ENCODE results near the gene KCTD1. TPM values are rescaled to one million over a fixed set of nuclear protein-coding genes. Genes with fewer than 3 reads are reported as not detected.
A peak's percentile ranks its signal among the peaks of the same experiment; 100 is the strongest.

KCTD1 gene
- polyA plus RNA-seq, 6 donors from 2014 or later = not detected

DNA sequence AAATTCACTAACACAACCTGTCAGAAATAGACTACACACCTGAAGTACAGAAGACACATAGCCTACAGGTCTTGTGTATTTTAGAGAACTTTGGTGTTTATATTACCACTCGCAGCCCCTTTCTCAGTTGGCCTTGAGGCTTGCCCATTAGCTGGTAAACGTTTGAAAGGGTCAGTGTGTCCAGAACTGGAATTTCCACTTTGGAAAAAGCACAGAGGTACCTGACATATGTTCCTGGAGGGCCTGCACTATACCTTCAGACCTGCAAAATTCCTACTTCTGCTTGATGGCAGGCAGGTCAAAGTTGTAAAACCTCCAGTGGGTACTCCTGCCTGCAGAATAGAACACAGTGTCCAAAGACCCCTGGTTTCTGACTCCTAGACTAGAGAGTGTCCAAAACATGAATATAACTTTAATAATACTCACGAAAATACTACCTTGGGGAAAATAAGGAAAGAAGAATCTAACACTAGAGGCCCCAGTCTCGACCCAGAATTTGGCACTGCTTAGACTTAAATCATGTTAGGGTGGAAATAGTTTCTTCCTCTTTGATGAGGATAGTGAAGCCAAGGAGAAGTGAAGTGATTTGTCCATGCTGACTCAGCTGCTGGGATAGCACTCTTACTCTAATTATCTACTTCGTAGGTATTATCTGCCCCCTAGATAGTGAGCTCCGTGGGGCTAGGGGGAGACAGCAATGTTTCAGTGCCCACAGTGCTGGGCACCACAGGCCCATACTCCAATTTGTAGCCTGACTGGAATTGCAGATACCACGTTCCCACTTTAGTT, 2.8 kb downstream of the KCTD1 start:
- Mint-ChIP-seq H3K4me3 (peak overlapping the region in 3 of 8 donors; percentile 10 to 76 (median 40)), H3K4me1 (peaks cover 15 to 31% (median 19%) of the 10 kb centered on the region in 3 donors), H3K27ac (no peak overlapping the region), H3K27me3 (peaks cover 6 to 12% (median 8%) of the 10 kb centered on the region in 3 donors), H3K9me3 (no peaks in the 10 kb centered on the region), H3K36me3 (no peaks in the 10 kb centered on the region)
- ATAC-seq (ENCODE audit: low read depth in 2 of 2) (no peak), DNase-seq (no peak)

GRCh38 chr18:26544451-26544850, 3.9 kb downstream of the KCTD1 start:
- Mint-ChIP-seq H3K36me3 (no peaks in the 10 kb centered on the region), H3K27ac (no peak overlapping the region)
- no peak for ATAC-seq (ENCODE audit: low read depth in 2 of 2)

DNA sequence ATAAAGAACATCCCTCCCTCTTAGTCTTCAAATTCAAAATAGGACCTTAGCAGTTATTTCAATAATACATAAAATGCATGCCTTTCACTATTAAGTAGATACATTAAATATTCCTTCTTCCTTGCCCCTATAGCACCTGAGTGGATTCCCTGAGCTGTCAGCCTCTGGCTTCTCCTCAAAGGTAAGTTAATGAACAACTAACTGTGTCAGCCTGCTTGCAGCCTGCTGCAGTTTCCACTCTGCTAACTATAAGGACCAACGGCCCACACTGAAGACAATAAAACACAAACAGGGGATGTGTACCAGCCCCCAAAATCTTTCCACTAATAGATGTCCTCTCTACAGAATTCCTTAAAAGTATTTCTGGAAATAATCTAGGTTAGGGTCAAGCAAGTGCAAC, 5.0 kb downstream of the KCTD1 start:
- Mint-ChIP-seq H3K4me1 (peaks cover 9 to 24% (median 11%) of the 10 kb centered on the region in 3 donors), H3K27me3 (peaks cover 0 to 5% (median 0%) of the 10 kb centered on the region in 3 donors), H3K36me3 (no peaks in the 10 kb centered on the region), H3K27ac (no peak overlapping the region), H3K4me3 (peak overlapping the region in 2 of 8 donors; percentile 19 to 42), H3K9me3 (no peaks in the 10 kb centered on the region)
- ATAC-seq (ENCODE audit: low read depth in 2 of 2) (no peak), DNase-seq (no peak)

More at GRCh38 chr18:26544451-26544850, 3.9 kb downstream of the KCTD1 start:
- Mint-ChIP-seq H3K4me1 (peaks cover 9 to 25% (median 11%) of the 10 kb centered on the region in 3 donors), H3K27me3 (peaks cover 0 to 5% (median 0%) of the 10 kb centered on the region in 3 donors), H3K9me3 (no peaks in the 10 kb centered on the region), H3K4me3 (peak overlapping the region in 2 of 8 donors; percentile 7 to 55)
- DNase-seq = no peak

DNA sequence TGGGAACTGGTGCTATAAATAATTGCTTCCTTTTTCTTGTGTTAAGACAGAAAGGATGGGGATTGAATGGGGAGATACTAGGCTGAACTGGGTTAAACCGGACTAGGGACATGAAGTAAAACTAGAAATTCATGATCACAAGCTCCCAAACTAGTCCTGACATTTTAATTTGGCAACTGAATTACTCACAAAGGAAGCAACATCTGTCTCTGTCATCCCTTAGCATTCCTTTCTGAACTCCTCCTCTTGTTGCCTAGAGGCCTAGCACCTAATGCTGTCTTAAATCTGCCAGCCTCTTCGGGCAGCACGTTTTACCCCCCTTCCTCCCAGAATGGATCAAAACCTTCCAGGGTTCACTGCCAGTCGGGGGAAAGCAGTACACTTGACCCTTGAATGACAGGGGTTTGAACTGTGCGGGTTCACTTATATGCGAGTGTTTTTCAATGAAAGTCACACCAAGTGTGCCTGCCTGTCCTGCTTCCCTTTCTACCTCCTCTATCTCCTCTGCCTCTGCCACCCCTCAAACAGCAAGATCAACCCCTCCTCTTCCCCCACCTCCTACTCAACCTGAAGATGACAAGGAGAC, 8.2 kb downstream of the KCTD1 start:
- peaks cover 0 to 5% (median 5%) of the 10 kb centered on the region in 3 donors for H3K4me1 Mint-ChIP-seq
- H3K36me3 Mint-ChIP-seq = no peaks in the 10 kb centered on the region
- H3K27ac Mint-ChIP-seq = no peak overlapping the region

GRCh38 chr18:26538524-26538923, 9.8 kb downstream of the KCTD1 start:
- Mint-ChIP-seq H3K36me3 (no peaks in the 10 kb centered on the region), H3K4me1 (no peaks in the 10 kb centered on the region), H3K4me3 (no peak overlapping the region), H3K27me3 (no peaks in the 10 kb centered on the region), H3K27ac (no peak overlapping the region), H3K9me3 (no peaks in the 10 kb centered on the region)
- no peak for ATAC-seq (ENCODE audit: low read depth in 2 of 2)
- no peak for DNase-seq

More for the DNA sequence above, 8.2 kb downstream of the KCTD1 start:
- Mint-ChIP-seq H3K9me3 (no peaks in the 10 kb centered on the region), H3K4me3 (no peak overlapping the region), H3K27me3 (no peaks in the 10 kb centered on the region)
- ATAC-seq (ENCODE audit: low read depth in 2 of 2) = no peak
- DNase-seq = no peak

DNA sequence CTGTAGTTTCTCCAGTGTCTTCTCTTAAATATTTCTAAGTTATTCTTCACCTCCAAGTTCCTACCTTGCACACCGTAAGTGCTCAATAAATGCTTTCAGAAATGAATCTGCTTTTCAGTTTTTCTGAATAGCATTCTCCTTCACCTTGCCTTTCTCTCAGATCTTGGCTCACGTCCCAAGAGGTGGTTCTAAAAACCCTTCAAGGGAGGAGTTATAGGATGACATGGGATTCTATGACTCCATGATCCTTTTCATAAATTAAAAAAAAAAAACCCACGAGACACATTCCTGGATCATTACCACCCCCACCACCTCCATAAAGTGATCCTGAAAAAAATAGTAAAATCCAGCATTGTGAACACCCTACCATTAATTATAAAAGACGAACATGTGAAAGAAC, 11.7 kb downstream of the KCTD1 start:
- ATAC-seq (ENCODE audit: low read depth in 2 of 2) = no peak
- H3K36me3 Mint-ChIP-seq = no peaks in the 10 kb centered on the region
- H3K9me3 Mint-ChIP-seq = no peaks in the 10 kb centered on the region
- DNase-seq = no peak
- H3K27me3 Mint-ChIP-seq = no peaks in the 10 kb centered on the region
- no peak overlapping the region for H3K4me3 Mint-ChIP-seq
- H3K27ac Mint-ChIP-seq = no peak overlapping the region
- no peaks in the 10 kb centered on the region for H3K4me1 Mint-ChIP-seq

DNA sequence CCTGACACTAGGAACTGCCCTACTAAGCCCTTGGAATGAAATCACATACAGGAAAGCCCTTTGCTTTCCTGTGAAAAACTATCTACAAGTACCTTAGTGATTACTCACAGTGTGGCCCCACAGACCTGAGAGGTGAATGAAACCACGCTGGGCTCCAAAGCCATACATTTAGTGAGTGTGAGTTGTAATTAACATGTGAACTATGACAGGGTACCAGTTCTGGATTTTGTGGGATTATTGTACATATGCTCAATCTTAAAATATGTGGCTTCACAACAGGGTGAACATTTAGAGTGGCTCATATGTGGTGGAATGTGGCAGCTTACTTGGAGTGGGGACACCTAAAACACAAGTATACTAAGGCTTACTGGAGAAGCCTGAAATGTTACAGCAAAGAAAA, 12.3 kb downstream of the KCTD1 start:
- H3K9me3 Mint-ChIP-seq = no peaks in the 10 kb centered on the region
- H3K27me3 Mint-ChIP-seq = no peaks in the 10 kb centered on the region
- no peak overlapping the region for H3K27ac Mint-ChIP-seq
- no peaks in the 10 kb centered on the region for H3K4me1 Mint-ChIP-seq
- H3K36me3 Mint-ChIP-seq = no peaks in the 10 kb centered on the region
- DNase-seq = no peak
- ATAC-seq (ENCODE audit: low read depth in 2 of 2) = no peak
- H3K4me3 Mint-ChIP-seq = no peak overlapping the region

GRCh38 chr18:26535630-26536029, 12.7 kb downstream of the KCTD1 start:
- no peak for ATAC-seq (ENCODE audit: low read depth in 2 of 2)
- DNase-seq = no peak
- no peak overlapping the region for H3K4me3 Mint-ChIP-seq
- no peaks in the 10 kb centered on the region for H3K27me3 Mint-ChIP-seq
- no peaks in the 10 kb centered on the region for H3K36me3 Mint-ChIP-seq
- H3K9me3 Mint-ChIP-seq = no peaks in the 10 kb centered on the region
- H3K4me1 Mint-ChIP-seq = no peaks in the 10 kb centered on the region
- no peak overlapping the region for H3K27ac Mint-ChIP-seq

- H3K36me3 Mint-ChIP-seq = no peaks in the 10 kb centered on the region
- no peak for ATAC-seq (ENCODE audit: low read depth in 2 of 2)
- H3K4me1 Mint-ChIP-seq = no peaks in the 10 kb centered on the region
- no peak for DNase-seq
- H3K27me3 Mint-ChIP-seq = no peaks in the 10 kb centered on the region
- no peaks in the 10 kb centered on the region for H3K9me3 Mint-ChIP-seq
- no peak overlapping the region for H3K27ac Mint-ChIP-seq
- peak overlapping the region in 1 of 8 donors; percentile 10 for H3K4me3 Mint-ChIP-seq
These were observed 15.7 kb downstream of the KCTD1 start for GRCh38 chr18:26532367-26533340.

DNA sequence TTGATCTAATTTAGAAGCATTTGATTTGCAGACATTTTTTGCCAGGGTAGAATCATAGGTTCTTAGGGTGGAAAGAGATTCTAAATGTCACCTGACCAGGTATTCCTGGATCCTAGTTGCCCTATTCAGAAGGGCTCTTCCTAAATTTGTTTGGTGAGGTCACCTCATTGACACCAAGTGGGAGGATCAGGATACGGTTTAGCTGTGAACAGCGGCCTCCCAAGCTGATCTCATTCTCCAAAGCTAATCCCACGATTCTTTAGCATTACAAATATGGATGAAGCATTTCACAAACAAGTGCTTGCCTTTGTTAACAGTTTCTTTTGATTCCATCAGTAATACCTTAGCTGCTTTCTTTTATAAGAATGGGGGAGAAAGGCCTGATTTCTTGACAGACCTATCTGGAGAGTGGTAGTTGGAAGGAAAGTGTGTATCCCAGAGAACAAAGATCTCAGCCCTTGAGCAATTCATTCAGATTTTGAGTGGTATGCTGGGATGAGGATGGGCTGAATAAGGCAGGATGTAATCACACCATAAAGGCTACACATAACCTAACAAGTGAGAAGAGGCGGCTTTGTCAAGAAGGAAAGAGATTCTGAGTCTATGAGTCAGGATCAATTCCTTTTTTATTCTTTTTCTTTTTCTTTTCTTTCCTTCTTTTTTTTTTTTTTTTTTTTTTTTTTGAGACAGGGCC, 16.6 kb downstream of the KCTD1 start:
- no peak for ATAC-seq (ENCODE audit: low read depth in 2 of 2)
- no peaks in the 10 kb centered on the region for H3K36me3 Mint-ChIP-seq
- H3K27ac Mint-ChIP-seq = no peak overlapping the region
- DNase-seq = no peak
- no peaks in the 10 kb centered on the region for H3K4me1 Mint-ChIP-seq
- H3K9me3 Mint-ChIP-seq = no peaks in the 10 kb centered on the region
- H3K4me3 Mint-ChIP-seq = no peak overlapping the region
- H3K27me3 Mint-ChIP-seq = no peaks in the 10 kb centered on the region

DNA sequence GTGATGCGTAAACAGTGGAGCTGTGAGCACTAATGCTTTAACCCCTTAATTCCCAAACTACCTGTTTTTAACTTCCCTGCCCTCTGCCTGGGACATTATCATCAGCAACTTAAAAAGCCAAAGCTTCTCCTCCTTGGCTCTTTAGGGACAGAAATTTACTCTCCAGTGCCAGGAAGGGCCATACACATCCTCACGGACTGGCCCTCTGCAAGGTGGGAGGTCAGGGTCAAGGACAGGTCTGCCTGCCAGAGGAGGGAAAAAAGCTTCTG, 21.5 kb downstream of the KCTD1 start:
- H3K4me3 Mint-ChIP-seq = no peak overlapping the region

GRCh38 chr18:26526128-26526965, 22.0 kb downstream of the KCTD1 start:
- DNase-seq = no peak
- ATAC-seq (ENCODE audit: low read depth in 2 of 2) = no peak
- peak overlapping the region in 1 of 6 donors; percentile 24 for H3K27ac Mint-ChIP-seq
- no peaks in the 10 kb centered on the region for H3K27me3 Mint-ChIP-seq
- no peaks in the 10 kb centered on the region for H3K9me3 Mint-ChIP-seq
- H3K36me3 Mint-ChIP-seq = no peaks in the 10 kb centered on the region
- H3K4me1 Mint-ChIP-seq = no peaks in the 10 kb centered on the region
- H3K4me3 Mint-ChIP-seq = no peak overlapping the region

More for the DNA sequence above, 21.5 kb downstream of the KCTD1 start:
- no peaks in the 10 kb centered on the region for H3K27me3 Mint-ChIP-seq
- ATAC-seq (ENCODE audit: low read depth in 2 of 2) = no peak
- H3K4me1 Mint-ChIP-seq = no peaks in the 10 kb centered on the region
- no peaks in the 10 kb centered on the region for H3K9me3 Mint-ChIP-seq
- H3K36me3 Mint-ChIP-seq = no peaks in the 10 kb centered on the region
- no peak for DNase-seq
- no peak overlapping the region for H3K27ac Mint-ChIP-seq
